Psoas muscle (tissue), 8 donors: ENCODE data around the gene NCOR1. TPM values are rescaled to one million over a fixed set of nuclear protein-coding genes. Genes with fewer than 3 reads are reported as not detected.

Experiments used
- ATAC-seq, 4 donors: fragments of 200-7000 bp; cut with Tn5 transposase; one replicate each; pipeline ENCODE4 v1.9.1; 2020; ENCODE audit warnings: moderate library complexity in 3 of 4, mild to moderate bottlenecking in 2 of 4
- DNase-seq, 2 donors: peaks; one replicate each; pipeline ENCODE4 v3.0.0-alpha.2; 2020
- H3K27ac ChIP-seq: fragments of 200-600 bp; one replicate; pipeline ENCODE4 v1.8.0; 2022
- H3K27me3 ChIP-seq, 3 donors: fragments of 200-600 bp in 1 of 3; one replicate each; pipeline versions ENCODE4 v1.6.1 to v1.8.0; 2013 to 2022; ENCODE audit warnings: low read length in 2 of 3, mild to moderate bottlenecking in 2 of 3, moderate library complexity in 1 of 3; ENCODE audit not compliant: insufficient read depth in 3 of 3
- H3K36me3 ChIP-seq, 2 donors: fragments of 200-600 bp in 1 of 2; one replicate each; pipeline versions ENCODE4 v1.6.1 to v1.8.0; 2013 to 2022; ENCODE audit warnings: low read depth in 1 of 2, mild to moderate bottlenecking in 1 of 2, moderate library complexity in 1 of 2; ENCODE audit not compliant: insufficient read depth in 1 of 2
- H3K4me1 ChIP-seq: fragments of 200-600 bp; one replicate; pipeline ENCODE4 v1.8.0; 2022
- H3K4me3 ChIP-seq: fragments of 200-600 bp; one replicate; pipeline ENCODE4 v1.8.0; 2022; ENCODE audit warnings: mild to moderate bottlenecking
- H3K9me3 ChIP-seq: fragments of 200-600 bp; one replicate; pipeline ENCODE4 v1.8.0; 2022
- CTCF ChIP-seq: fragments of 200-600 bp; IDR thresholded peaks from one replicate; pipeline ENCODE4 v1.8.0; 2022; ENCODE audit warnings: antibody characterized with exemption
- WGBS, 3 donors: extraction: QIAGEN DNeasy Blood & Tissue Kit; methylation state at CpG; one replicate each; pipeline versions ENCODE4 v1.1.6 to v1.1.7; 2013; 5-methylcytosine and 5-hydroxymethylcytosine counted together
- intact Hi-C, 2 donors: fragments of 100-400 bp; cut with DNase I; formaldehyde crosslinking; loops; one replicate each; pipeline versions ENCODE4 v1.11.0 to v1.14.2; 2022
- polyA plus RNA-seq, 3 donors: library from polyadenylated mRNA; stranded (reverse); fragments of 200-250 nt; gene quantifications; one replicate each; pipeline ENCODE4 v1.2.3, GENCODE V29; 2013
- total RNA-seq, 4 donors: library from RNA; stranded (reverse); fragmentation: NEBNext Ultra II Directional in 2 of 4; extraction: Animal tissue kit (Norgen Biotek cat#: 25700) in 2 of 4; gene quantifications; one replicate each; pipeline versions ENCODE4 v1.2.1 to v1.2.4, GENCODE V29; 2021 to 2023
- donor health status: healthy with polysubstance abuse.
- donor health status: DM: no; HTN: no; CAD: no; lungs with moderate emphysema.
- donor health status: Bipolar disorder and iron deficiency.
- donor health status: healthy.
- donor health status: DM: yes; HTN: yes; CAD: no.
- donor health status: DM: no; HTN: no; CAD: no.
- donor health status: DM: no; HTN: no; CAD: no.
- donor health status: DM: yes; HTN: yes; CAD: no.

Gene NCOR1
- total and polyA plus RNA-seq, 7 donors: 22.8 to 102 (median 78.8) TPM

DNA sequence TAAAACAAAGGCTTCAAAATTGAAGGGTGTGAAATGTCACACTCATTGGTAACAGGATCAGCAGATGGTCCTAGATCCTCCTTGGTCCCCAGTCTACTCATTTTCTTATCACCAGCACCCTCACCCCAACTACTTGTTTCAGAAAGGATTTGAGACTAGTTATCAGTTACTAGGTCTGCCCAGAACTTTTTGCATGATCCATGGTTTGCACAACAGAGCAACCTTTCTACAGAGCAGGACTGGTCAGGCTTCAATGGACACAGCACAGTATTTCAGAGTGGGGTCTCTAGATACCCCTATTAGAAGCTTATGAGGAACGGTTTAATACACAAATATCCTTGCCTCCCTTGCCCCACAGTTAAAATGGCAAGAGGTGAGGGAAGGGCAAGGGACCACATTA is 190.1 kb downstream of the NCOR1 start:
- H3K4me1 ChIP-seq: peaks cover 4% of the 10 kb centered on the region
- TF ChIP-seq CTCF: no peak
- ATAC-seq: no peak
- no peaks in the 10 kb centered on the region for H3K27me3 ChIP-seq
- intact Hi-C loops: no loop called here
- WGBS, 3 donors: 90 to 96% (median 94%) methylated on average over 1 of the region's 1 CpG
- no peak overlapping the region for H3K27ac ChIP-seq
- no peak overlapping the region for H3K4me3 ChIP-seq
- H3K36me3 ChIP-seq: peaks cover 10 to 83% of the 10 kb centered on the region in 2 donors
- H3K9me3 ChIP-seq: no peaks in the 10 kb centered on the region
- no peak for DNase-seq

DNA sequence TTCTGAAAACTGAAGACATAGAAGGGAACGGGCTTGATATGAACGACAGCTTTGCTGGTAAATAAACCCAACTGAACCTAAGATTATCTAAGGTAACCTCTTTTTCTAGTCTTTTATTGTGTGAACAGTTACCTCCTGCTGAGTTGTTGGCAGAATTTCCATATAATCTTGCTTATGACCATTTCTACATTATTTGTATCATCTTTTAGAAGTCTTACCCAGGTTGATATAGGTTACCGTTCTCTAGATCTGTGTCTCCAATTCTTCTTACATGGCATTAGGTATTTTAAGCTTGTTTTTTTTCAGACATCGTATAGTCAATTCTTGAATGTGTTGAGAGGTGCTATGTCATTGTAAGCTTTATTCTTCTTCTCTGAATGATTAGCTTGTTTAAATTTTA is 191.5 kb downstream of the NCOR1 start:
- peaks cover 15% of the 10 kb centered on the region for H3K4me1 ChIP-seq
- WGBS, 3 donors: 70 to 86% (median 86%) methylated on average over 4 of the region's 4 CpGs
- ATAC-seq (no peak), DNase-seq (no peak)
- no peak overlapping the region for H3K27ac ChIP-seq
- TF ChIP-seq CTCF: no peak
- no peak overlapping the region for H3K4me3 ChIP-seq
- H3K27me3 ChIP-seq: no peaks in the 10 kb centered on the region
- intact Hi-C loops: no loop called here
- peaks cover 10 to 78% of the 10 kb centered on the region in 2 donors for H3K36me3 ChIP-seq
- no peaks in the 10 kb centered on the region for H3K9me3 ChIP-seq

GRCh38 chr17:16019347-16019746 is 196.0 kb downstream of the NCOR1 start:
- no peak for DNase-seq
- peaks cover 16% of the 10 kb centered on the region for H3K4me1 ChIP-seq
- intact Hi-C loops: no loop called here
- H3K27ac ChIP-seq: peak overlapping the region; percentile 10
- no peak for TF ChIP-seq CTCF
- peak; percentile 40 to 64 (median 56) for ATAC-seq
- no peaks in the 10 kb centered on the region for H3K27me3 ChIP-seq
- no peak overlapping the region for H3K4me3 ChIP-seq
- peaks cover 2 to 68% of the 10 kb centered on the region in 2 donors for H3K36me3 ChIP-seq
- WGBS, 3 donors: 16 to 45% (median 24%) methylated on average over 1 of the region's 1 CpG
- no peaks in the 10 kb centered on the region for H3K9me3 ChIP-seq

DNA sequence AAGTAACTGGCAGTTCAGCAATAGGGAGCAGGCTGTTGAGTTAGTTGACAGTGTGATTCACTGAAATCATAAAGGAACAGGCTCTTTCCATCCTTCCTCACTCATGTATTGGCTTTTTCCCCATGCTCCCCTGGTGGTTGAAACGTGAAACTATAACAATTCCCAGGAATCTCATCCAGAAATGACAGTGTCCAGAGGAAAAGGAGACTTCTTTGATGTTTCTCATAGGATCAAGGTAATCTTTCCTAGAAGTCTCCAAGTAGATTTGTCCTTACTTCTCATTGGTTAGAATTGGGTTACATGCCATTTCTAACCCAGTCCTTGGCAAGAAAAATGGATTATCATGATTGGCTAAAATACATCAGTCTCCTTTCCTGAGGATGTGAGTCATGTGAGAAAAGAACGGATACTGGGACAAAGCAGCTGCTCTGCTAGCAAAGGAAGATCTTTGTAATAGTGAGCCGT is 201.4 kb downstream of the NCOR1 start:
- H3K4me3 ChIP-seq: no peak overlapping the region
- no peaks in the 10 kb centered on the region for H3K9me3 ChIP-seq
- DNase-seq (no peak), ATAC-seq (peak; percentile 14 to 57 (median 46))
- H3K27ac ChIP-seq: peak overlapping the region; percentile 49
- TF ChIP-seq CTCF: peak; percentile 38
- peaks cover 15% of the 10 kb centered on the region for H3K4me1 ChIP-seq
- no peaks in the 10 kb centered on the region for H3K27me3 ChIP-seq
- intact Hi-C loops: no loop called here
- peaks cover 5 to 81% of the 10 kb centered on the region in 2 donors for H3K36me3 ChIP-seq
- WGBS, 3 donors: 28 to 51% (median 30%) methylated on average over 3 of the region's 3 CpGs

DNA sequence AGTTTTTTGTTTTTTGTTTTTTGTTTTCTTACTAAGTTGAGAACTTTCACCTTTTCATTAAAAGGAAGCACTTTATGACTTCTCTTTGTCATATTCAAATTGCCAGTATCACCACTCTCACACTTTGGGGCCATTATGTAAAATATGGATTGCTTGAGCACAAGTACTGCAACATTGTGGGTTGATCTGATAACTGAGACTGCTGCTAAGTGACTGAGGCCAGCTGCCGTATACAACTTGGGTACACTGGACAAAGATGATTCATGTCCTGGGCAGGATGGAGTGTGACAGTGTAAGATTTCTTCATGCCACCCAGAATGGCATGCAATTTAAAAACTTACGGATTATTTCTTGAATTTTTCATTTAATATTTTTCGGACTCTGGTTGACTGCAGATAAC is 207.9 kb downstream of the NCOR1 start:
- Histone ChIP-seq H3K36me3 (peaks cover 36 to 100% of the 10 kb centered on the region in 2 donors), H3K9me3 (no peaks in the 10 kb centered on the region), H3K4me1 (peaks cover 9% of the 10 kb centered on the region), H3K4me3 (no peak overlapping the region), H3K27ac (peak overlapping the region; percentile 39), H3K27me3 (no peaks in the 10 kb centered on the region)
- ATAC-seq (peak; percentile 63 to 75 (median 64)), DNase-seq (no peak)
- intact Hi-C loops: no loop called here
- no peak for TF ChIP-seq CTCF
- WGBS, 3 donors: 70 to 80% (median 71%) methylated on average over 3 of the region's 3 CpGs
